NCI-H2196 (cell line): ENCODE measurements around the gene TTLL7.
"Not testable (repeated sequence)": the region's sequence is repeated elsewhere in the genome, so short reads cannot be mapped to it uniquely, and the experiment has no call there.

Experiments used
- DNase-seq: peaks from one replicate; lab custom pipeline; 2025; ENCODE audit not compliant: unreplicated experiment; lab: John Stamatoyannopoulos, UW

The TTLL7 gene

GRCh38 chr1:83997631-83998030 lies 1.3 kb downstream of the TTLL7 start:
- DNase-seq = no peak

- DNase-seq = no peak
Observed at GRCh38 chr1:83996621-83997020, 2.3 kb downstream of the TTLL7 start.

GRCh38 chr1:83996191-83996590 lies 2.7 kb downstream of the TTLL7 start:
- no peak for DNase-seq

GRCh38 chr1:83995649-83996048 lies 3.3 kb downstream of the TTLL7 start:
- DNase-seq = no peak

GRCh38 chr1:83994111-83994510 lies 4.8 kb downstream of the TTLL7 start:
- DNase-seq = no peak

- no peak for DNase-seq
Observed at GRCh38 chr1:83990734-83991133, 8.2 kb downstream of the TTLL7 start.

- no peak for DNase-seq
Observed at GRCh38 chr1:83985048-83985447, 13.9 kb downstream of the TTLL7 start.

GRCh38 chr1:83983918-83984317 lies 15.0 kb downstream of the TTLL7 start:
- not testable (repeated sequence) for DNase-seq

- DNase-seq = no peak
Observed at GRCh38 chr1:83978056-83978455, 20.9 kb downstream of the TTLL7 start.

- DNase-seq = no peak
Observed at GRCh38 chr1:83976920-83977319, 22.0 kb downstream of the TTLL7 start.

- no peak for DNase-seq
Observed at GRCh38 chr1:83970802-83971201, 28.1 kb downstream of the TTLL7 start.

GRCh38 chr1:83970114-83970513 lies 28.8 kb downstream of the TTLL7 start:
- no peak for DNase-seq

- DNase-seq = no peak
Observed at GRCh38 chr1:83967336-83967735, 31.6 kb downstream of the TTLL7 start.

GRCh38 chr1:83964153-83964552 lies 34.8 kb downstream of the TTLL7 start:
- no peak for DNase-seq

GRCh38 chr1:83961571-83962295 lies 37.2 kb downstream of the TTLL7 start:
- DNase-seq = no peak

- no peak for DNase-seq
Observed at GRCh38 chr1:83960669-83961277, 38.2 kb downstream of the TTLL7 start.

GRCh38 chr1:83959824-83960498 lies 39.0 kb downstream of the TTLL7 start:
- no peak for DNase-seq

- no peak for DNase-seq
Observed at GRCh38 chr1:83958704-83959103, 40.2 kb downstream of the TTLL7 start.

GRCh38 chr1:83954166-83954823 lies 44.6 kb downstream of the TTLL7 start:
- no peak for DNase-seq

GRCh38 chr1:83950106-83950661 lies 48.7 kb downstream of the TTLL7 start:
- DNase-seq = no peak

- DNase-seq = no peak
Observed at GRCh38 chr1:83942914-83943313, 56.0 kb downstream of the TTLL7 start.
